Esophagus (tissue), 2 donors: ENCODE measurements around the gene JPT1. TPM values are rescaled to one million over a fixed set of nuclear protein-coding genes. Genes with fewer than 3 reads are reported as not detected.

ENCODE experiments used
- H3K27ac ChIP-seq, 2 donors: one replicate each; pipeline ENCODE4 v1.5.1; 2013; ENCODE audit warnings: low read depth in 2 of 2, mild to moderate bottlenecking in 2 of 2, inconsistent platforms in 1 of 2, low read length in 1 of 2, moderate library complexity in 1 of 2
- H3K27me3 ChIP-seq, 2 donors: one replicate each; pipeline ENCODE4 v1.6.1; 2013; ENCODE audit warnings: low read length in 2 of 2, control low read depth in 1 of 2, mild to moderate bottlenecking in 1 of 2; ENCODE audit not compliant: insufficient read depth in 2 of 2, control insufficient read depth in 1 of 2
- H3K36me3 ChIP-seq, 2 donors: one replicate each; pipeline ENCODE4 v1.6.1; 2013; ENCODE audit warnings: low read length in 1 of 2; ENCODE audit not compliant: control insufficient read depth in 2 of 2, insufficient read depth in 2 of 2
- H3K4me1 ChIP-seq, 2 donors: one replicate each; pipeline ENCODE4 v1.6.1; 2013; ENCODE audit warnings: low read length in 1 of 2; ENCODE audit not compliant: control insufficient read depth in 2 of 2, insufficient read depth in 2 of 2
- H3K4me3 ChIP-seq, 2 donors: one replicate each; pipeline ENCODE4 v1.5.1; 2013; ENCODE audit warnings: low read length in 2 of 2, mild to moderate bottlenecking in 2 of 2, low read depth in 1 of 2, moderate library complexity in 1 of 2
- H3K9me3 ChIP-seq, 2 donors: one replicate each; pipeline ENCODE4 v1.6.1; 2013; ENCODE audit warnings: mild to moderate bottlenecking in 2 of 2, low read depth in 1 of 2, low read length in 1 of 2, moderate library complexity in 1 of 2; ENCODE audit not compliant: control insufficient read depth in 2 of 2, insufficient read depth in 1 of 2
- WGBS, 2 donors: extraction: QIAGEN DNeasy Blood & Tissue Kit; methylation state at CpG; one replicate each; pipeline ENCODE4 v1.1.7; 2013; 5-methylcytosine and 5-hydroxymethylcytosine counted together
- polyA plus RNA-seq, 2 donors: library from polyadenylated mRNA; stranded (reverse); fragments of 200-250 nt; gene quantifications; one replicate each; pipeline ENCODE4 v1.2.3, GENCODE V29; 2013
- donor health status: healthy with polysubstance abuse.
- donor health status: Bipolar disorder and iron deficiency.

The JPT1 gene
- polyA plus RNA-seq, 2 donors = 292 to 300 TPM

- peak within 1 kb of the TSS; percentile 56 to 71 for H3K4me3 ChIP-seq
- peak within 1 kb of the TSS; percentile 92 to 93 for H3K27ac ChIP-seq
- no peaks in the 10 kb centered on the region for H3K36me3 ChIP-seq
- WGBS, 2 donors = 4 to 9% methylated on average over 51 to 69 of the region's 69 CpGs
- H3K9me3 ChIP-seq = no peaks in the 10 kb centered on the region
- H3K27me3 ChIP-seq = no peaks in the 10 kb centered on the region
- H3K4me1 ChIP-seq = peaks cover 3 to 37% of the 10 kb centered on the region in 2 donors
Observed at GRCh38 chr17:75087558-75088453, 66.5 kb downstream of the JPT1 start, which contains the start of gene SLC16A5. TSS of gene SLC16A5 (plus strand) at chr17:75087954. CDS start at chr17:75093637, 5,683 bp downstream.

- Histone ChIP-seq H3K4me1 (peaks cover 3 to 32% of the 10 kb centered on the region in 2 donors), H3K9me3 (no peaks in the 10 kb centered on the region), H3K4me3 (peak overlapping the region; percentile 56 to 71), H3K27ac (peak overlapping the region; percentile 92 to 93), H3K36me3 (no peaks in the 10 kb centered on the region), H3K27me3 (no peaks in the 10 kb centered on the region)
- 51 to 64% methylated on average over 12 of the region's 12 CpGs for WGBS, 2 donors
Observed at GRCh38 chr17:75087182-75087557, 67.1 kb downstream of the JPT1 start.

- peak overlapping the region; percentile 2 to 72 for H3K27ac ChIP-seq
- peaks cover 3 to 28% of the 10 kb centered on the region in 2 donors for H3K4me1 ChIP-seq
- H3K4me3 ChIP-seq = no peak overlapping the region
- no peaks in the 10 kb centered on the region for H3K27me3 ChIP-seq
- no peaks in the 10 kb centered on the region for H3K36me3 ChIP-seq
- H3K9me3 ChIP-seq = no peaks in the 10 kb centered on the region
- WGBS, 2 donors = 62 to 68% methylated on average over 15 of the region's 15 CpGs
Observed at GRCh38 chr17:75086496-75087181, 67.7 kb downstream of the JPT1 start.

Other genes starting within 250 kb of the JPT1 start
- gene USH1G, start 231.3 kb downstream of the JPT1 start, polyA plus RNA-seq = 10 to 100 TPM in 1 of 2 donors, 1 to 10 TPM in 1; 6.0 to 11.9 TPM
- gene OTOP2, start 230.2 kb downstream of the JPT1 start, polyA plus RNA-seq = under 1 TPM; 0.61 to 0.77 TPM
- 10 to 100 TPM; 11.2 to 16.1 TPM for gene OTOP3, start 218.6 kb downstream of the JPT1 start, polyA plus RNA-seq
- gene HID1, start 181.8 kb downstream of the JPT1 start, polyA plus RNA-seq = 1 to 10 TPM; 2.7 to 6.6 TPM
- gene CDR2L, start 166.9 kb downstream of the JPT1 start, polyA plus RNA-seq = 1 to 10 TPM; 3.6 to 4.3 TPM
- 10 to 100 TPM; 31.8 to 42.4 TPM for gene MRPL58, start 141.8 kb downstream of the JPT1 start, polyA plus RNA-seq
- gene ATP5PD, start 107.5 kb downstream of the JPT1 start, polyA plus RNA-seq = 100 to 1,000 TPM; 465 to 697 TPM
- gene KCTD2, start 107.3 kb downstream of the JPT1 start, polyA plus RNA-seq = 10 to 100 TPM in 1 of 2 donors, 1 to 10 TPM in 1; 10.0 to 11.5 TPM
- 1 to 10 TPM; 8.7 to 10.0 TPM for gene SLC16A5, start 66.6 kb downstream of the JPT1 start, polyA plus RNA-seq
- 1 to 10 TPM; 6.3 to 7.0 TPM for gene ARMC7, start 44.5 kb downstream of the JPT1 start, polyA plus RNA-seq
- 10 to 100 TPM; 64.2 to 79.0 TPM for gene NT5C, start 22.8 kb downstream of the JPT1 start, polyA plus RNA-seq
- 10 to 100 TPM; 68.8 to 76.0 TPM for gene SUMO2, start 28.4 kb upstream of the JPT1 start, polyA plus RNA-seq
- gene NUP85, start 51.2 kb upstream of the JPT1 start, polyA plus RNA-seq = 10 to 100 TPM; 31.1 to 37.1 TPM
- gene GGA3, start 107.1 kb upstream of the JPT1 start, polyA plus RNA-seq = 10 to 100 TPM; 22.8 to 33.2 TPM
- gene MRPS7, start 107.4 kb upstream of the JPT1 start, polyA plus RNA-seq = 10 to 100 TPM; 44.8 to 70.5 TPM
- 10 to 100 TPM in 1 of 2 donors, 1 to 10 TPM in 1; 9.3 to 23.3 TPM for gene MIF4GD, start 116.7 kb upstream of the JPT1 start, polyA plus RNA-seq
- gene SLC25A19, start 134.9 kb upstream of the JPT1 start, polyA plus RNA-seq = 1 to 10 TPM; 7.8 to 9.3 TPM